HG03469 (cell line): ENCODE results near the gene GNB1L.
"Not testable (repeated sequence)": the region's sequence is repeated elsewhere in the genome, so short reads cannot be mapped to it uniquely, and the experiment has no call there.

Experiments used
- ATAC-seq: cut with Tn5 transposase; IDR thresholded peaks from one replicate; pipeline ENCODE4 v1.9.1; 2021; ENCODE audit warnings: mild to moderate bottlenecking, moderate library complexity, moderate number of reproducible peaks; ENCODE audit not compliant: unreplicated experiment

The GNB1L gene

DNA sequence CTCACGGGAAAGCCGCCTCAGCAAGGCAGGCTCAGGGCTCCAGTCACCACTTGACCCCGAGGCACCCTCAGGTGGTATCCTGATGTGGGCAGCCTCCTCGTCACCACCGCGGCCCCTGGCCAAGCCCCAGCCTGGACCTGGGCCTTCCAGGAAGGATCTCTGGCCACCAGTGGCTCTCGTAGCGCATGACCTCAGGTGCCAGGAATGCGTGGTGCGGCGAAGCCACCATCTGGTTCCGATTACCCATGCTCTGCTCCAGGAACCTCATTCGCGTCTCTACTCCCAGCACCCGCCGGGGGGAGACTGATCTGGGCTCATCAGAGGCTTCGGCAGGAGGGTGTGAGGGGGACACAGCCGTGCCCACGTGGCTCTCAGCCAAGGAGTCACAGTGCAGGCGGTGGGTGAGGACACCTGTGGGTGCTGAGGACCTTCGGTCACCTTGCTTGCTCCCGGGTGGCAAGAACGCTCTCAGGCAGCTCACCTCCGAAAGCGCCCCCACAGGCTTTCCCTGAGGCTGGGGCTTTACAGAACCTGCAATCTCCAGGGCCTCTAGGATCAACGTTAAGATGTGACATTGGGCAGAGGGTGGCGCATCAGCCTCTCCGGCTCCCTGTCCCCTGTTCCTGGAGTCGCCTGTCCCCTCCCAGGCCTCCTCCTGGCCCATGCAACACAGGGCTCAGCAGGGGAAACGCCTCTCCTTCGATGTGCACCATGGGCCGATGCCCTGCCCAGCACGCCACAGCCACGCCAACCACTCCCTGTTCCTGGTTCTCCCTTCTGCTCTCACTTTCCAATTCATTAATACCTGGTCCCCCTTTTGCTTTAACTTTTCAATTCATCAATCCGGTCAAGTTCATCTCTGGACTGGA, 55.1 kb downstream of the GNB1L start:
- no peak for ATAC-seq

DNA sequence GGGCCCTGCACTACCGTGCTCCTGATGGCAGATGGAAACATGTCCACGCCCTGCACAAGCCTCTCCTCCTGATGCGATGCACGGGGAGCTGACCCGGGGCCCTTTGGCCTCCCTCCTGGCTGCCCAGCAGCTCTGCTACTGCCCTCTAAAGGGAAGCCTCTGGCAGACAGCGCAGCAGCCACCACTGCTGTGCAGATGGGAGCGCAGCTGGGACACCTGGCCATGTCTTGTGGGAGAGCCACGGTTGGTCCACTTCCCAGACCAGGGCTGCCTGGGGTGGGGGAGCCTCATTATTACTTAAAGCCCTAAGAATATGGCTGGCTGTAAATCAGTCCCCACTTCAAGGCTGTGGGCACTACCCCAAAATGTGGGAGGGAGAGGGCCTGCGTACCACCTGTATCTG, 55.8 kb downstream of the GNB1L start:
- no peak for ATAC-seq

DNA sequence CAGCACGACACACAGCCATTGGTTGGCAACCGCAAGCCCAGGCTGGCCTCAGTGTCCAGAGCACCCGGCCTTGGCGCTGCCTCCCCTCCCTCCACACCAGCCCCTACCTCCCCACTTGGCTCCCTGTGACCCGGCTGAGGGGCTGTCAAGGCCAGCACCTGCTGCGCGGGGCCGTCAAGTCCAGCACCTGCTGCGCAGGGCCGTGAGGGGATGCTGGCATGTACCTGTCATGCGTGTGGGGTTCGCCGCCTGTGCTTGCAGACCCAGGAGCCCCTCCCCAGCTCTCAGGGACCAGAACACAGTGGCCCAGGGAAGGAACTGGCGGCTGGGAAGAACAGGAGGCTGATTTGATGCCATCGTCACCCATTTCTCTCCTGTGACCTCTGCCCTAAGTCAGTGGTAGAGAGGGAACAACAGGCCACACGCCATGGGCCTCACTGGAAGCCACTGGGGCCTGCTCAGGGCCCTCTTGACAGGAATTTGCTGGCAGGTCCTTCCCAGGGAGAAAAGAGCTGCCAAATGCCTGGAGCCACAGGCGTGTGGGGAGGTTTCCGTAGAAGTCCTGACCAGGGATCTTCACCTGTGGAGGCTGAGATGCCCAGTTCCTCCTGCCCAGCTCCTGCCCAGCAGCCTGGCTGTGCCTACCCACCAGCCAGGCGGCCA, 56.5 kb downstream of the GNB1L start:
- ATAC-seq, result no peak

DNA sequence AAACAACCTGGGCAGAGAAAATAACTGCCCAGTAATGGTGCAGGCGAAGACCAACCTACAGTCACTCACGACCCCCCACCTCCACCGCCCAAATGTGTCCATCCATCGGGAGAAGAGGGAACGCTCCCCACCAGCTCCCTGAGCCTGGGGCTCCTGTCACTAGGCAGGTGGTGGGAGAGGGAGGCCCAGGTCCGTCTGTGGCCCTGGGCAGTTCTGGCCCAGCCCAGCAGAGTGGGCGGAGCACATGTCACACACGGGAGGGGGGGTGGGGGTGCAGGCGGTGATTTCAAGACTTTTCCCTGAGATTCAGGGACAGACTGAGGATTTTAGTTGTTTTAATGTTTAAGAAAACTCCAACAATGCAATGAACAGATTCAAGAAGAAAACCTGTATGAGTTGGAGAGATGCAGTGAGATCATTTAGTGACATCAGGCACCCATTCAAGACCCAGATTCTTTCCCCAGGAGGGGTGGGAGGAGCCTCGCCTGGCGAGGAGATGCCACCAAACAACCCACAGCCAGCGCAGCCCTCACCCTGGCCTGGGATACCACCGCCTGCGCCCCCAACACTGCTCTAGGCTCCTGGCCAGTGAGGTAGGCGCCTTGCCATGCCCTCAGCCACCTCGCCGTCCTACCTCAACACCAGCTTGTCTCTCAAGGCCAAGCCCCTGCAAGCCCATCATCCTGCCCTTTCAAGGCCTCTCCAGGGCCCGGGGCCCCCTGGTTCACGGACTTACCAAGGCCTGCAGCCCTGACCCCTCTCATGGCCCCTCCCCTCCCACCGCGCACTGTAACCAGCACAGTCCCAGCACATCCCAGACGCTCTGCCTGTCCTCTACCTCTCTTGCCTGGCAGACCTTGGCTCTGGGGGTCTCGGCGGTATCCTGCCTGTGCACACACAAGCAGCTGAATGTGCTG, 57.3 kb downstream of the GNB1L start:
- ATAC-seq, result no peak

- no peak for ATAC-seq
Observed at GRCh38 chr22:19796160-19796559, 58.5 kb downstream of the GNB1L start.

DNA sequence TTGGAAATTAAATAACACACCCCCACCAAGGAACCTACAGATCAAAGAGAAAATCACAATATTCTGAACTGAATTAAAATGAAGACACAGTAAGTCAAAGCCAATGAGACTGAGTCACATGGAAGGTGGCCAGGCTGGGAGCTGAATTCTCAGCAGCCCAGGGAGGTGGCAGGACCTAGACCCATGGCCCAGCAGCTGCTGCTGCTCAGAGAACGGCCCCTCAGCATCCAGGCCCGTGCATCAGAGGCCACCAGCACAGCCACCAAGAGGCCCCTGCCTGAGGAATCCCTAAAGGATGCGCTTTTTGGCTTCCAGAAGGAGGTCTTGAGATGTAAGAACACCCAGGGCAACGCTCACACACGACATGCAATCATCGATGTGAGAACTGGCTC, 59.1 kb downstream of the GNB1L start:
- ATAC-seq, result no peak

DNA sequence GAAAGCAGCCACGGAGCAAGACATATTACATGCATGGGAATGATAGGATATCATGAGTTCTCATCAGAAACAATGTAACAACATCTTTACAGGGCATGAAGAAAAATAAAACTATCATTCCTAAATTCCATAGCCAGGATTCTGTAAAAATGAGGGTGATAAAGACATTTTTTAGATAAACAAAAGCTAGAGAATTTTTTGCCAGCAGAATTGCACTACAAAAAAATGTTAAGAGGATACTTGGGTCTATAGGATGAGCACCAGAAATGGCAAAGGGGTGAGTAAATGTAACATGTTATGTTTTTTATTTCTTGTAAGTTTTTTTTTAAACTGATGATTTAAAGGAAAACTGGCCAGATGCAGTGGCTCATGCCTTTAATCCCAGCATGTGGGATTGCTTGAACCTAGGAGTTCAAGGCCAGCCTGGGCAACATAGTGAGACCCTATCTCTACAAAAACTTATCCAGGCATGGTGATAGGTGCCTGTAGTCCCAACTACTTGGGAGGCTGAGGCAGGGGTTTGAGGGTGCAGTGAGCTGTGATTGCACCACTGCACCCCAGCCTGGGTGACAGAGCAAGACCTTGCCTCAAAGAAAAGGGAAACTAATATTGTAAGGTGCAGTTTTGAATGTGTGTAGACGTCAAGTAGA, 60.9 kb downstream of the GNB1L start:
- no peak for ATAC-seq

GRCh38 chr22:19793161-19793560, 61.5 kb downstream of the GNB1L start:
- ATAC-seq, result no peak

- not testable (repeated sequence) for ATAC-seq
Observed at GRCh38 chr22:19792383-19792896, 62.2 kb downstream of the GNB1L start.

DNA sequence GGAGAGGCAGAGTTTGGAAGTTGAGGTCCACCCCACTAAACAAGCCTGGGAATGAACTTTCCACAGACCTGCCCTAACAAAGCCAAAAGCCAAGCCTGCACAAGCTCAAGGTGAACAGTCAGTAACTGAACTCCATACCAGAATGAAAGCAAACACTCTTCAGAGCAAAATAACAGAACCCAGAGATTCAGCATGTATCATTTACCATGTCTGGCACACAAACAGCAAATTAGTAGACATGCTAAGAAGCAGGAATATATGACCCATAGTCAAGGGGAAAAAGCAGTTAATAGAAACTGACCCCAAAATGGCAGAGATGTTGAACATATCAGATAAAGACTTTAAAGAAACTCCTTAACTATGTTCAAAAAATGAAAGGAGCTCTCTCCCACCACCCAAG, 62.8 kb downstream of the GNB1L start:
- ATAC-seq, result no peak

- ATAC-seq, result no peak
Observed at GRCh38 chr22:19791243-19791642, 63.4 kb downstream of the GNB1L start.

GRCh38 chr22:19789828-19790227, 64.8 kb downstream of the GNB1L start:
- ATAC-seq, result no peak

GRCh38 chr22:19789406-19789805, 65.3 kb downstream of the GNB1L start:
- no peak for ATAC-seq

DNA sequence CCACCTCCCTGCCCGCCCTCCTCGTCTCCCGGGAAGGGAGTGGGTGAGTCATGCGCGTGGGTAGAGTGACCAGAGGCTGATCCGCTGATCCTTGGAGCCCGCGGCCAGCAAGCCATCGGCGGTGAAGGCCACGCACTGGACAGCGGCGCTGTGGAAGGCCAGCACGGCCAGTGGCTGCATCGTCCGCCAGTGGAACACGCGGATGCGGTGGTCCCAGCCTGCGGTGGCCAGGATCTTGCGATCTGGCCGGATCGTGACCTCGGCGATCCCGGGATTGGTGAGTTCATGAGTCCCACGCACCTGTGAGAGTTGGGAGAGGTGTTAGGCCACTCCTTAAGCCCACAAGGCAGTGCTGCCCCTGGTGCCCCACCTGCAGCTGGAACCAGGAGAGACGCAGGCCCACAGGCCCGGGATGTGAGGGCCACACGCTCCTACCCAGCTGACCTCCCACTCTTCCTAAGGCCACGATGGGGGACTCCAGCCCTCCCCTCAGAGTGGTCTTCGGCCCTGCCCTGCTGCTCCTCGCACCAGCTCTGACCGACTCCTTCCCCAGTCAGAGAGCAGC, 65.9 kb downstream of the GNB1L start:
- ATAC-seq, result no peak

GRCh38 chr22:19787849-19788141, 66.9 kb downstream of the GNB1L start:
- no peak for ATAC-seq

DNA sequence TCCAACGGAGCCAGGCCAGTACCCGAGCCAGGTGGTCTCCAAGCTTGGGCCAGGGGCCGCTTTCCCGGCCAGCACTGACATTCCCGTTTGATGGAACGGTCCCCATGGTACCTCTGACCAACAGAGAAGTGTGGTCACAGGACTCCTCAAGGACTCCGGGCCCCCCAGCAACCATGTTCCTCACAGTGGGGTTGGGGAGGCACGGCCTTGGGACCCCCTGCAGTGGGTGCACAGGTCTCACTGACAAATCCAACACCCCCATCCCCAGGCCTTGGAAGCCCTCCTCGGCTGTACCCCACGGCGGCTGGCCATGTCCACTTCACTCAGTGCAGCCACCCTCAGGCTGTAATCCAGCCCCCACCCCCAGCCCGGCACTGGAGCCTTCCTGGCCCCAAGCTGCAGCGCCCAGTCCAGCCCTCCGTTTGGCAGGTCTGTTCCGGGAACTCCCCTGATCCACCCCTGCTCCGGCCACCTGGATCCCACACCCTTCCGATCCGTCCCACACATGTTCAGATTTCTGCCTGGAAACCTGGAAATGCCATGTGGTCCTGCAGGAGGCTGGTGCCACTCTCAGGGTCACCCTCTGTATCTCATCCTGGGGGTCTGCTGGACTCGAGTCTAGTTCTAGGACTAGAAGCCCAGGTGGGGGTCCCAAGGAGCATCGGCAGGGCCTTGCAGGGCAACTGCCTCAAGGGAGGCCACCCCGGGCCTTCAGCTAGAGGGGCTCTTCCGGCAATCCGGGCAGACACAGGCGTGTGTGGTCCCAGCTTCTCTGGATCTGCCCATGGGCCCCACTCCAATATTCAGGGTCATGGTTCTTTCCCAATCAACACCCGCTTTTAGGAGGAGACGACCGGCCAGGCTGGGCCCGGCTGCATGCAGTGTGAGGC, 67.5 kb downstream of the GNB1L start:
- no peak for ATAC-seq

DNA sequence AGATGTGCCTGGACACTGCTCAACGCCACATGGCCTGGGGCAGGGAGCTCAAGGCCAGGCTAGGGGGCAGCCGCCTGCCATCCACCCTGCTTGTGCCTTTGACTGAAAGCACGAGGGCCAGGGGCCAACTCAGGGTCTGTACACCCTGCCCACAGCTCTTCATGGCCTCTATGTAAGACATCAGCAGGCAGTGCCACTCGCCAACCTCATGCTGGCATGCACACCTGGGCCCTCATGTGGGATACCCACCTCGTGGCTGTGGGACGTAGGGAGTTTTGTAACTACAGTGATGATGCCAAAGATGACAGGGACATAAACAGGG, 68.4 kb downstream of the GNB1L start:
- no peak for ATAC-seq

DNA sequence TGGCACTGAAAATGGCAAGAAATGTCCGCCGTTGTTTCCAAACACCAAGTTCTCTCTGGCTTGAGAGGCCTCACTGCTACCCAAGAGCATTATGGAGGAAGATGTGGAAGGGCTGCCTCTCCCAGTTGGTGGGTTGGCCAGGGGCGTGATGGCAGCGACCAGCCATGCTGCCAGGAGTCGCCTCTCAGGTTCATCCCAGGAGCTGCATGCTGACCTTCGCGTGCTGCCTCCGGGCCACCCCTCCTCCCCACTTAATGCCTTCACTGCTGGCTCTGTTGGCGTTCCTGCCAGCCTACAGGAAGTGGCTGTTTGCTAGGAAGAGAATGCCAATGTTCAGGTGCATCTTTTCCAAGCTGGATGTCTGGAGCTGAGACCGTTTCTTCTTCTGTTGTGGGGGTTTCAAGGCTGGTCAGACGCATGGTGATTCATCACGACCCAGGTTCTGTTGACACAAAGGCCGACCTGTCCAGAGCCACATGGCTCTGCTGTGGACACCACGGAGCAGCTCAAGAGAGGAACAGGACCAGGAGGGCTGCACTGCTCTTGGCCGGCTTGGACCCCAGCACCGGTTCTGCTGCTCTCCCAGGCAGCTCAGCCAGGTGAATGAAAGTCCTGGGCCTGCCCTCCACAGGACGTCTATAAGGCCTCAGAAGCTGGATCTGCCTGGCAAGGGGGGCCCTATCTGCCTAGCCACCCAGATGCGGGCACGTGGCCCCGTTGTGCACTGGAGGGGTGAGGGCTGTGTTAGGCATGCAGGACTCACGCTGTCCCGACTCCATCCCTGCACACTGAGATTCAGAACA, 69.0 kb downstream of the GNB1L start:
- ATAC-seq, result no peak
